Uterus (tissue), 4 donors: ENCODE measurements around the gene SEL1L. TPM values are rescaled to one million over a fixed set of nuclear protein-coding genes. Genes with fewer than 3 reads are reported as not detected.
A peak's percentile ranks its signal among the peaks of the same experiment; 100 is the strongest.
"Not testable (repeated sequence)": the region's sequence is repeated elsewhere in the genome, so short reads cannot be mapped to it uniquely, and the experiment has no call there.

Source experiments
- DNase-seq, 2 donors: peaks; one replicate each; pipeline ENCODE4 v3.0.0-alpha.2; 2019 to 2020
- H3K27ac ChIP-seq, 2 donors: fragments of 200-600 bp; sonication (generic); 1 replicate in 1 of 2; 2 replicates in 1 of 2; pipeline ENCODE4 v1.5.1; 2016 to 2018
- H3K27me3 ChIP-seq, 2 donors: fragments of 200-600 bp; sonication (generic); one replicate each; pipeline ENCODE4 v1.5.1; 2018 to 2019; ENCODE audit warnings: control low read depth in 1 of 2
- H3K36me3 ChIP-seq, 2 donors: fragments of 200-600 bp; sonication (generic); one replicate each; pipeline ENCODE4 v1.5.1; 2019; ENCODE audit warnings: control low read depth in 1 of 2
- H3K4me1 ChIP-seq, 2 donors: fragments of 200-600 bp; sonication (generic); one replicate each; pipeline ENCODE4 v1.5.1; 2018 to 2019; ENCODE audit warnings: control low read depth in 1 of 2
- H3K4me3 ChIP-seq, 2 donors: fragments of 200-600 bp; sonication (generic); 1 replicate in 1 of 2; 2 replicates in 1 of 2; pipeline ENCODE4 v1.5.1; 2018 to 2019; ENCODE audit warnings: mild to moderate bottlenecking in 1 of 2
- H3K9me3 ChIP-seq, 2 donors: fragments of 200-600 bp; sonication (generic); one replicate each; pipeline ENCODE4 v1.5.1; 2019; ENCODE audit warnings: control low read depth in 1 of 2
- CTCF ChIP-seq, 4 experiments: fragments of 200-600 bp in 2 of 4; fragments of 450-650 bp in 2 of 4; sonication (generic) in 2 of 4; IDR thresholded peaks; one replicate each; pipeline ENCODE4 v1.5.1; 2016 to 2019; ENCODE audit warnings: antibody characterized with exemption in 4 of 4, mild to moderate bottlenecking in 2 of 4, moderate library complexity in 1 of 4
- POLR2A ChIP-seq, 2 donors: fragments of 450-650 bp; IDR thresholded peaks; one replicate each; pipeline ENCODE4 v1.6.1; 2016; ENCODE audit warnings: antibody characterized with exemption in 2 of 2, mild to moderate bottlenecking in 1 of 2, moderate library complexity in 1 of 2
- intact Hi-C: fragments of 100-400 bp; cut with DNase I; formaldehyde crosslinking; loops from one replicate; pipeline ENCODE4 v1.15.1; 2023; ENCODE audit warnings: low total_unique reads
- total RNA-seq, 4 donors: library from RNA; depleted of rRNA in 3 of 4; stranded (reverse); fragments of >200 nt in 3 of 4; gene quantifications; one replicate each; pipeline versions ENCODE4 v1.1.0 to v1.2.4, GENCODE V29; 2014 to 2023
- donor health status: DM: yes; HTN: yes; CAD: no.

SEL1L gene
- total RNA-seq, 4 donors from 2014 or later, result 38.2 to 80.5 (median 64.0) TPM

GRCh38 chr14:81517798-81518398 is 15.8 kb downstream of the SEL1L start:
- Histone ChIP-seq H3K4me3 (no peak overlapping the region), H3K27me3 (no peaks in the 10 kb centered on the region), H3K27ac (peak overlapping the region; percentile 59 to 95), H3K4me1 (peaks cover 5 to 6% of the 10 kb centered on the region in 2 donors), H3K9me3 (no peaks in the 10 kb centered on the region), H3K36me3 (no peaks in the 10 kb centered on the region)
- intact Hi-C loops, result no loop called here
- peak; percentile 40 to 45 for DNase-seq
- TF ChIP-seq CTCF (IDR thresholded peaks at IDR 0.05), result no peak
- TF ChIP-seq POLR2A (IDR thresholded peaks at IDR 0.05), result no peak

- H3K9me3 ChIP-seq, result no peaks in the 10 kb centered on the region
- TF ChIP-seq POLR2A (IDR thresholded peaks at IDR 0.05) (no peak), CTCF (IDR thresholded peaks at IDR 0.05) (peak in 1 of 4 experiments; percentile 7)
- H3K27ac ChIP-seq, result peak overlapping the region; percentile 67 to 95
- DNase-seq, result peak; percentile 43 to 60
- H3K36me3 ChIP-seq, result no peaks in the 10 kb centered on the region
- no peak overlapping the region for H3K4me3 ChIP-seq
- intact Hi-C loops, result no loop called here
- no peaks in the 10 kb centered on the region for H3K27me3 ChIP-seq
- H3K4me1 ChIP-seq, result peaks cover 5 to 6% of the 10 kb centered on the region in 2 donors
Observed at GRCh38 chr14:81516986-81517797, 16.5 kb downstream of the SEL1L start.

GRCh38 chr14:81515927-81516326 is 17.7 kb downstream of the SEL1L start:
- H3K4me1 ChIP-seq, result not testable (repeated sequence)

GRCh38 chr14:81512826-81513225 is 20.8 kb downstream of the SEL1L start:
- intact Hi-C loops, H3K9me3 ChIP-seq, H3K36me3 ChIP-seq, H3K4me3 ChIP-seq, H3K27me3 ChIP-seq, DNase-seq, H3K4me1 ChIP-seq, H3K27ac ChIP-seq: not testable (repeated sequence)

More at GRCh38 chr14:81515927-81516326, 17.7 kb downstream of the SEL1L start:
- DNase-seq, H3K36me3 ChIP-seq, H3K4me3 ChIP-seq, H3K9me3 ChIP-seq, intact Hi-C loops, H3K27me3 ChIP-seq: not testable (repeated sequence)
- peak overlapping the region in 1 of 2 donors; percentile 95 for H3K27ac ChIP-seq

- DNase-seq, result no peak
- intact Hi-C loops, result no loop called here
- H3K27me3 ChIP-seq, result no peaks in the 10 kb centered on the region
- no peak overlapping the region for H3K27ac ChIP-seq
- TF ChIP-seq CTCF (IDR thresholded peaks at IDR 0.05) (no peak), POLR2A (IDR thresholded peaks at IDR 0.05) (no peak)
- peaks cover 4 to 5% of the 10 kb centered on the region in 2 donors for H3K4me1 ChIP-seq
- no peaks in the 10 kb centered on the region for H3K36me3 ChIP-seq
- no peaks in the 10 kb centered on the region for H3K9me3 ChIP-seq
- H3K4me3 ChIP-seq, result no peak overlapping the region
Observed at GRCh38 chr14:81511111-81511904, 22.3 kb downstream of the SEL1L start.
